OCI-LY7 (cell line): ENCODE data around the gene UBL5. TPM values are rescaled to one million over a fixed set of nuclear protein-coding genes. Genes with fewer than 3 reads are reported as not detected.
"Not testable (repeated sequence)": the region's sequence is repeated elsewhere in the genome, so short reads cannot be mapped to it uniquely, and the experiment has no call there.

ENCODE experiments used
- BruUV-seq: library from RNA; stranded (reverse); fragments of 400-500 nt; replicated peaks from 2 replicates; lab custom pipeline; 2021; lab: Mats Ljungman, UMichigan
- CTCF ChIA-PET: fragments of 300-600 bp; sonication (Branson Sonifier 250); formaldehyde crosslinking; loops from one replicate; lab custom pipeline; 2022; ENCODE audit warnings: antibody characterized with exemption; ENCODE audit not compliant: unreplicated experiment; lab: Charles Lee
- POLR2A ChIA-PET: fragments of 300-600 bp; sonication (Branson Sonifier 250); formaldehyde crosslinking; loops from one replicate; lab custom pipeline; 2022; ENCODE audit warnings: antibody characterized with exemption; lab: Charles Lee
- DNase-seq: peaks from one replicate; pipeline ENCODE4 v3.0.0-alpha.2; 2015; ENCODE audit warnings: low spot score
- H2AFZ ChIP-seq: fragments of 200-600 bp; sonication (generic), shearing (Covaris generic); 2 replicates; pipeline ENCODE4 v1.6.1; 2014; ENCODE audit warnings: mild to moderate bottlenecking, antibody characterized with exemption, low read length, moderate library complexity
- H3K27ac ChIP-seq: fragments of 200-600 bp; sonication (generic); 2 replicates; pipeline ENCODE4 v1.5.1; 2014; ENCODE audit warnings: mixed run types, low read depth, mild to moderate bottlenecking, moderate library complexity, low read length, inconsistent platforms; ENCODE audit not compliant: poor library complexity, severe bottlenecking
- H3K36me3 ChIP-seq: fragments of 200-600 bp; sonication (generic); 2 replicates; pipeline ENCODE4 v1.6.1; 2014; ENCODE audit warnings: mild to moderate bottlenecking, antibody characterized with exemption, low read length, moderate library complexity, mixed read lengths; ENCODE audit not compliant: insufficient read depth
- H3K4me1 ChIP-seq: fragments of 200-600 bp; sonication (generic); 2 replicates; pipeline ENCODE4 v1.5.1; 2014; ENCODE audit warnings: mild to moderate bottlenecking, low read length; ENCODE audit not compliant: insufficient read depth, poor library complexity, severe bottlenecking
- H3K4me2 ChIP-seq: fragments of 200-600 bp; sonication (generic); 2 replicates; pipeline ENCODE4 v1.6.1; 2014; ENCODE audit warnings: mild to moderate bottlenecking, low read length
- H3K4me3 ChIP-seq: fragments of 200-600 bp; sonication (generic); 2 replicates; pipeline ENCODE4 v1.5.1; 2014; ENCODE audit warnings: mild to moderate bottlenecking, low read depth, low read length; ENCODE audit not compliant: poor library complexity, severe bottlenecking
- H3K79me2 ChIP-seq: fragments of 200-600 bp; sonication (generic); 2 replicates; pipeline ENCODE4 v1.6.1; 2016; ENCODE audit warnings: low read depth, mild to moderate bottlenecking, low read length, moderate library complexity, mixed read lengths; ENCODE audit not compliant: insufficient read depth
- H3K9me2 ChIP-seq: fragments of 200-600 bp; sonication (generic); 2 replicates; pipeline ENCODE4 v1.6.1; 2016; ENCODE audit warnings: mild to moderate bottlenecking, low read length, mixed read lengths; ENCODE audit not compliant: insufficient read depth
- H3K9me3 ChIP-seq: fragments of 200-600 bp; sonication (generic); 2 replicates; pipeline ENCODE4 v1.6.1; 2014; ENCODE audit warnings: mild to moderate bottlenecking, mixed run types, low read length, mixed read lengths
- H4K20me1 ChIP-seq: fragments of 200-600 bp; sonication (generic); 2 replicates; pipeline ENCODE4 v1.6.1; 2014; ENCODE audit warnings: mild to moderate bottlenecking, antibody characterized with exemption, low read length, moderate library complexity, mixed read lengths; ENCODE audit not compliant: insufficient read depth
- CTCF ChIP-seq: fragments of 200-600 bp; sonication (generic); conservative IDR thresholded peaks from 2 replicates; pipeline ENCODE4 v1.5.1; 2014; ENCODE audit warnings: mild to moderate bottlenecking, antibody characterized with exemption, low read length, moderate library complexity, mixed read lengths
- EZH2phosphoT487 ChIP-seq: fragments of 200-600 bp; sonication (generic); IDR thresholded peaks from 2 replicates; pipeline ENCODE4 v1.6.1; 2018; ENCODE audit warnings: low read depth, borderline replicate concordance, mild to moderate bottlenecking, mixed run types, antibody characterized with exemption, low read length, moderate library complexity, mixed read lengths
- intact Hi-C: fragments of 100-400 bp; cut with micrococcal nuclease; formaldehyde crosslinking; loops from one replicate; pipeline ENCODE4 v1.10.0; 2022; ENCODE audit not compliant: unreplicated experiment
- total RNA-seq, 2 experiments: library from RNA; depleted of rRNA in 1 of 2; stranded (reverse); fragments of >200 nt in 1 of 2; shearing (Covaris generic) in 1 of 2; gene quantifications; 2 replicates each; pipeline ENCODE4 v1.2.3, GENCODE V29; 2014 to 2022

UBL5 gene
- total RNA-seq, 2 experiments from 2014 or later = 162 to 323 TPM

GRCh38 chr19:9818175-9818733, 9.5 kb upstream of the UBL5 start:
- Histone ChIP-seq H4K20me1 (no peaks in the 10 kb centered on the region), H2AFZ (peak overlapping the region; percentile 51), H3K27ac (peak overlapping the region; percentile 77), H3K4me2 (peak overlapping the region; percentile 90), H3K36me3 (peaks cover 42% of the 10 kb centered on the region), H3K79me2 (peaks cover 24% of the 10 kb centered on the region), H3K4me3 (peak overlapping the region; percentile 95), H3K9me2 (no peaks in the 10 kb centered on the region), H3K4me1 (peaks cover 15% of the 10 kb centered on the region), H3K9me3 (peaks cover 15% of the 10 kb centered on the region)
- CTCF ChIA-PET = no interaction called here
- no peak for TF ChIP-seq CTCF
- no peak for TF ChIP-seq EZH2phosphoT487
- DNase-seq = peak; percentile 13
- POLR2A ChIA-PET = no interaction called here
- intact Hi-C loops = no loop called here
- BruUV-seq = no TSS peak

- BruUV-seq = no TSS peak
- Histone ChIP-seq H3K4me1 (peaks cover 20% of the 10 kb centered on the region), H3K4me2 (peak within 1 kb of the TSS; percentile 90), H3K79me2 (peaks cover 24% of the 10 kb centered on the region), H2AFZ (peak within 1 kb of the TSS; percentile 51), H3K4me3 (peak within 1 kb of the TSS; percentile 95), H3K27ac (peak within 1 kb of the TSS; percentile 77), H3K36me3 (peaks cover 35% of the 10 kb centered on the region), H3K9me3 (peaks cover 15% of the 10 kb centered on the region), H4K20me1 (no peaks in the 10 kb centered on the region), H3K9me2 (no peaks in the 10 kb centered on the region)
- intact Hi-C loops = loop anchor here (1.0 kb wide), 2 partner anchors 27 to 51 kb away; partner anchors contain the start of gene ZNF846
- ChIA-PET POLR2A (no interaction called here), CTCF (no interaction called here)
- TF ChIP-seq CTCF = no peak
- TF ChIP-seq EZH2phosphoT487 = no peak
- peak; percentile 99 for DNase-seq
These were observed 8.8 kb upstream of the UBL5 start, which contains the start of gene FBXL12 for GRCh38 chr19:9818734-9819595. Gene FBXL12 (minus strand): TSS chr19:9819079. CDS start chr19:9818813, 266 bp downstream.

GRCh38 chr19:9819596-9819909, 8.2 kb upstream of the UBL5 start:
- POLR2A ChIA-PET = no interaction called here
- BruUV-seq = no TSS peak
- Histone ChIP-seq H3K36me3 (peaks cover 30% of the 10 kb centered on the region), H3K27ac (peak overlapping the region; percentile 30), H2AFZ (peak overlapping the region; percentile 30; the same call in 1 of the 2 replicates), H3K79me2 (peaks cover 24% of the 10 kb centered on the region), H3K4me3 (peak overlapping the region; percentile 58), H4K20me1 (no peaks in the 10 kb centered on the region), H3K4me2 (peak overlapping the region; percentile 66), H3K4me1 (peaks cover 22% of the 10 kb centered on the region), H3K9me3 (peaks cover 15% of the 10 kb centered on the region), H3K9me2 (no peaks in the 10 kb centered on the region)
- intact Hi-C loops = loop anchor here (1.0 kb wide), 2 partner anchors 27 to 51 kb away; partner anchors contain the start of gene ZNF846
- CTCF ChIA-PET = no interaction called here
- no peak for TF ChIP-seq CTCF
- TF ChIP-seq EZH2phosphoT487 = no peak
- DNase-seq = no peak

GRCh38 chr19:9820034-9820433, 7.7 kb upstream of the UBL5 start:
- Histone ChIP-seq H3K4me3 (peak overlapping the region; percentile 58), H3K79me2 (peaks cover 24% of the 10 kb centered on the region), H3K4me2 (peak overlapping the region; percentile 66), H3K9me3 (peaks cover 11% of the 10 kb centered on the region), H3K27ac (peak overlapping the region; percentile 30), H3K4me1 (peaks cover 22% of the 10 kb centered on the region), H2AFZ (peak overlapping the region; percentile 30; the same call in 1 of the 2 replicates), H3K36me3 (peaks cover 25% of the 10 kb centered on the region)
- H4K20me1 ChIP-seq, CTCF ChIA-PET, BruUV-seq, DNase-seq, POLR2A ChIA-PET, H3K9me2 ChIP-seq, intact Hi-C loops: not testable (repeated sequence)
